Heart left ventricle (tissue), 13 donors: Measurements from ENCODE around the gene DERL2.

Source experiments
- CTCF ChIP-seq, 12 donors: fragments of 200-600 bp; sonication (generic) in 4 of 12; IDR thresholded peaks; one replicate each; pipeline versions ENCODE4 v1.5.0 to v1.8.0; 2018 to 2022; ENCODE audit warnings: antibody characterized with exemption in 12 of 12, mild to moderate bottlenecking in 5 of 12
- POLR2A ChIP-seq, 2 donors: fragments of 450-650 bp; IDR thresholded peaks; one replicate each; pipeline ENCODE4 v1.6.1; 2017; ENCODE audit warnings: antibody characterized with exemption in 2 of 2, mild to moderate bottlenecking in 2 of 2, moderate library complexity in 2 of 2
- donor health status: ischemic (EF 13 %, LVEDD 7.1; RV severe dilation, severe dysfunction).
- donor health status: DM: no; HTN: yes; CAD: no.
- donor health status: DM: no; HTN: no; CAD: no.
- donor health status: ischemic (EF 25% LVEDD 6.9; RV normal size, moderate dysfunction).
- donor health status: ischemic (EF 25% LVEDD 5.7; RV mildly dilated, moderate dysfunction).
- donor health status: ischemic (EF 35%, LVEDD 5.7; RV mildly dilated, moderate dysfunction).
- donor health status: nonischemic (EF 11% LVEDD 7.7; RV severe dilation, severe dysfunction).
- donor health status: DM: yes; HTN: yes; CAD: no.
- donor health status: PGD.
- donor health status: ischemic (EF 29% LVEDD 5.4; RV normal size, mild dysfunction).
- donor health status: nonischemic (EF 23%, LVEDD 6.1; RV moderate dilation, normal function).

GRCh38 chr17:5488752-5489151 is 2.8 kb upstream of the DERL2 start:
- TF ChIP-seq CTCF (IDR thresholded peaks at IDR 0.05) (no peak), POLR2A (IDR thresholded peaks at IDR 0.05) (no peak)
